Spinal cord (tissue), 10 donors: ENCODE measurements around the gene ENTREP3. TPM values are rescaled to one million over a fixed set of nuclear protein-coding genes. Genes with fewer than 3 reads are reported as not detected.
"Not testable (repeated sequence)": the region's sequence is repeated elsewhere in the genome, so short reads cannot be mapped to it uniquely, and the experiment has no call there.

Experiments
- DNase-seq, 6 donors: peaks; one replicate each; pipeline versions ENCODE4 v3.0.0 to v3.0.0-alpha.2; 2013 to 2015; ENCODE audit warnings: low spot score in 6 of 6, low read depth in 4 of 6
- H3K27ac ChIP-seq: one replicate; pipeline ENCODE4 v1.5.1; 2013; ENCODE audit warnings: low read depth, low read length, control low read depth
- H3K27me3 ChIP-seq: one replicate; pipeline ENCODE4 v1.6.1; 2013; ENCODE audit warnings: low read length; ENCODE audit not compliant: control insufficient read depth, insufficient read depth
- H3K36me3 ChIP-seq: one replicate; pipeline ENCODE4 v1.6.1; 2013; ENCODE audit warnings: low read length; ENCODE audit not compliant: control insufficient read depth, insufficient read depth
- H3K4me1 ChIP-seq: one replicate; pipeline ENCODE4 v1.6.1; 2013; ENCODE audit warnings: low read length; ENCODE audit not compliant: control insufficient read depth, insufficient read depth
- H3K4me3 ChIP-seq: one replicate; pipeline ENCODE4 v1.5.1; 2013; ENCODE audit warnings: low read depth, low read length, control low read depth
- H3K9me3 ChIP-seq: one replicate; pipeline ENCODE4 v1.6.1; 2013; ENCODE audit warnings: low read length; ENCODE audit not compliant: control insufficient read depth, insufficient read depth
- whole genome bisulfite sequencing: methylation state at CpG from one replicate; pipeline ENCODE4 v1.1.5; 2013; ENCODE audit warnings: missing lambda C conversion rate; ENCODE audit not compliant: insufficient coverage; 5-methylcytosine and 5-hydroxymethylcytosine counted together
- polyA plus RNA-seq, 2 donors: library from polyadenylated mRNA; unstranded; fragments of 120-200 nt; gene quantifications; one replicate each; pipeline ENCODE4 v1.2.1, GENCODE V29; 2013; ENCODE audit not compliant: insufficient read length in 2 of 2
- total RNA-seq, 2 donors: library from RNA; depleted of rRNA in 1 of 2; stranded (reverse); fragments of 120-200 nt in 1 of 2; fragments of >200 nt in 1 of 2; gene quantifications; one replicate each; pipeline versions ENCODE4 v1.2.3 to v1.2.4, GENCODE V29; 2013 to 2014
- donor health status: healthy.

ENTREP3 gene
- total and polyA plus RNA-seq, 4 donors, result 8.5 to 42.5 (median 20.2) TPM

- H3K4me1 ChIP-seq, result peaks cover 12% of the 10 kb centered on the region
- no peak overlapping the region for H3K27ac ChIP-seq
- 7% methylated on average over 45 of the region's 47 CpGs for WGBS
- H3K4me3 ChIP-seq, result no peak overlapping the region
- no peak for DNase-seq
- H3K9me3 ChIP-seq, result no peaks in the 10 kb centered on the region
- peaks cover 3% of the 10 kb centered on the region for H3K36me3 ChIP-seq
- H3K27me3 ChIP-seq, result peaks cover 42% of the 10 kb centered on the region
Observed at GRCh38 chr1:155295183-155295941, 40.1 kb upstream of the ENTREP3 start.

- Histone ChIP-seq H3K27me3 (peaks cover 42% of the 10 kb centered on the region), H3K4me1 (peaks cover 12% of the 10 kb centered on the region), H3K36me3 (peaks cover 3% of the 10 kb centered on the region), H3K27ac (no peak overlapping the region), H3K9me3 (no peaks in the 10 kb centered on the region), H3K4me3 (no peak overlapping the region)
- 35% methylated on average over 40 of the region's 46 CpGs for WGBS
- no peak for DNase-seq
Observed at GRCh38 chr1:155294520-155295182, 39.4 kb upstream of the ENTREP3 start.

DNA sequence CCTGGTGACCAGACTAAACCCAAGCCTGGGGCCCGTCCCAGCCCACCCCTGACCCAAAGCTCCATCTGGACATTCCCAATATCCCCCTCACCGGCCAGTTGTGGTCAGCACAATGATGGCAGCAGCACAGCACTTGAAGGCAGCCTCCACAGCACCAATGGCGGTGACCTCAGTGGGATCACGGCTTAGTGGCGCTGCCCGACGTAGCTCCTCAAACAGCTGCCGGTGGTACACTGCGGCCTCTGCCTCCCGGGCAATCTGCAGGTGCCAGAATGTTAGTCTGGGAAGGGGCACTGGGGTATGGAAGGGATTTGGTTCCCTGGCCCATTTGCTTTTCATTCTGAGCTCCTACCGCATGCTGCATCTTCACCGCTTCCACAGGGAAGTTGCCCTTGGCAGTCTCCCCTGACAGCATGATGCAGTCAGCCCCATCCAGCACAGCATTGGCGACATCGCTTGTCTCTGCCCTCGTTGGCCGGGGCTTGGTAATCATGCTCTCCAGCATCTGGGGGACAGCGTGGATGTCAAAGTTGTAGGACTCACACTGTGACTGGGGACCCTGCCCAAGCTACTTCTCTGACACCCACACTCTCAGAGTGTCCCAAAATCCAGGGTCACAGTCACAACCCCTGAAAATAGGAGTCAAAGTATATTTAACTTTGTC lies 37.9 kb upstream of the ENTREP3 start:
- WGBS, result 78% methylated on average over 16 of the region's 17 CpGs
- Histone ChIP-seq H3K27me3 (peaks cover 42% of the 10 kb centered on the region), H3K27ac (no peak overlapping the region), H3K4me3 (no peak overlapping the region), H3K9me3 (no peaks in the 10 kb centered on the region), H3K4me1 (peaks cover 12% of the 10 kb centered on the region), H3K36me3 (peaks cover 14% of the 10 kb centered on the region)
- no peak for DNase-seq

- 89% methylated on average over 5 of the region's 10 CpGs for WGBS
- not testable (repeated sequence) for DNase-seq, H3K9me3 ChIP-seq, H3K27ac ChIP-seq, H3K4me3 ChIP-seq
- H3K27me3 ChIP-seq, result peaks cover 32% of the 10 kb centered on the region
- H3K36me3 ChIP-seq, result peaks cover 31% of the 10 kb centered on the region
- peaks cover 12% of the 10 kb centered on the region for H3K4me1 ChIP-seq
Observed at GRCh38 chr1:155291006-155291405, 35.7 kb upstream of the ENTREP3 start.

- no peak overlapping the region for H3K27ac ChIP-seq
- WGBS, result 95% methylated on average over 12 of the region's 21 CpGs
- peaks cover 55% of the 10 kb centered on the region for H3K36me3 ChIP-seq
Observed at GRCh38 chr1:155287987-155288543, 32.8 kb upstream of the ENTREP3 start.

GRCh38 chr1:155286544-155286943 lies 31.3 kb upstream of the ENTREP3 start:
- 83% methylated on average over 2 of the region's 2 CpGs for WGBS
- H3K9me3 ChIP-seq, result no peaks in the 10 kb centered on the region
- peaks cover 61% of the 10 kb centered on the region for H3K36me3 ChIP-seq

More at GRCh38 chr1:155287987-155288543, 32.8 kb upstream of the ENTREP3 start:
- Histone ChIP-seq H3K4me3 (no peak overlapping the region), H3K27me3 (peaks cover 4% of the 10 kb centered on the region), H3K4me1 (no peaks in the 10 kb centered on the region), H3K9me3 (no peaks in the 10 kb centered on the region)
- DNase-seq, result no peak

DNA sequence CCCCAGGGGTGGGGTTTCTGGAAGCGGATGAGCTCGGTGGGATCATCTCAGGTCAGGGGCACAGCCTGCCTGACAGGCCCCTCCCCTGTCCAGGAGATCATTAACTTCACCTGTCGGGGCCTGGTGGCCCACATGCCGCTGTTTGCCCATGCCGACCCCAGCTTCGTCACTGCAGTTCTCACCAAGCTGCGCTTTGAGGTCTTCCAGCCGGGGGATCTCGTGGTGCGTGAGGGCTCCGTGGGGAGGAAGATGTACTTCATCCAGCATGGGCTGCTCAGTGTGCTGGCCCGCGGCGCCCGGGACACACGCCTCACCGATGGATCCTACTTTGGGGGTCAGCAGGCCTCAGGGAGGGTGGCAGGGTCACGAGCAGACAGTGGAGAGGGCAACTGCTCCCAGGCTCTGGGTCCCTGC lies 30.4 kb upstream of the ENTREP3 start:
- H3K27me3 ChIP-seq, result no peaks in the 10 kb centered on the region
- no peaks in the 10 kb centered on the region for H3K9me3 ChIP-seq
- no peak for DNase-seq
- no peaks in the 10 kb centered on the region for H3K4me1 ChIP-seq
- WGBS, result 93% methylated on average over 18 of the region's 18 CpGs
- H3K36me3 ChIP-seq, result peaks cover 61% of the 10 kb centered on the region
- H3K27ac ChIP-seq, result no peak overlapping the region
- H3K4me3 ChIP-seq, result no peak overlapping the region

More at GRCh38 chr1:155286544-155286943, 31.3 kb upstream of the ENTREP3 start:
- no peak for DNase-seq
- H3K4me3 ChIP-seq, result no peak overlapping the region
- no peaks in the 10 kb centered on the region for H3K4me1 ChIP-seq
- H3K27me3 ChIP-seq, result no peaks in the 10 kb centered on the region
- H3K27ac ChIP-seq, result no peak overlapping the region

- WGBS, result 89% methylated on average over 14 of the region's 14 CpGs
- Histone ChIP-seq H3K9me3 (no peaks in the 10 kb centered on the region), H3K4me1 (no peaks in the 10 kb centered on the region), H3K27ac (no peak overlapping the region), H3K4me3 (no peak overlapping the region), H3K36me3 (peaks cover 61% of the 10 kb centered on the region), H3K27me3 (no peaks in the 10 kb centered on the region)
- no peak for DNase-seq
Observed at GRCh38 chr1:155285063-155285462, 29.8 kb upstream of the ENTREP3 start.

DNA sequence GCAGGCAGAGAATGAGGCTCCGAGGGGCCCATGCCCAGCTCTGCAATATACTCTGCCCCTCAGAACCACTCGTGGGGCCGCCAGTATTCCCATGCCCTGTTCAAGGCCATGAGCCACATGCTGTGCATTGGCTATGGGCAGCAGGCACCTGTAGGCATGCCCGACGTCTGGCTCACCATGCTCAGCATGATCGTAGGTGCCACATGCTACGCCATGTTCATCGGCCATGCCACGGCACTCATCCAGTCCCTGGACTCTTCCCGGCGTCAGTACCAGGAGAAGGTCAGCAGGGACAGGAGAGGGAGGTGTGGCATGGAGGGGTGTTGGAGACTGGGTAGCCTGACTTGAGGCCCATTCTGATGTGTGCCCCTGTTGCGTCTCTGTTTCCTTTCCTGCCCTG lies 29.2 kb upstream of the ENTREP3 start:
- DNase-seq, result no peak
- H3K27me3 ChIP-seq, result no peaks in the 10 kb centered on the region
- H3K4me1 ChIP-seq, result peaks cover under 1% of the 10 kb centered on the region
- 86% methylated on average over 12 of the region's 12 CpGs for WGBS
- no peaks in the 10 kb centered on the region for H3K9me3 ChIP-seq
- peaks cover 61% of the 10 kb centered on the region for H3K36me3 ChIP-seq
- no peak overlapping the region for H3K4me3 ChIP-seq
- no peak overlapping the region for H3K27ac ChIP-seq
